Measurements from ENCODE around the gene PSMA1. TPM values are rescaled to one million over a fixed set of nuclear protein-coding genes. Genes with fewer than 3 reads are reported as not detected.

PSMA1 gene
- total RNA-seq, 4 donors from 2014 or later = 61.9 to 117 (median 83.2) TPM

- Histone ChIP-seq H3K36me3 (no peaks in the 10 kb centered on the region), H3K4me3 (no peak overlapping the region), H3K9me3 (no peaks in the 10 kb centered on the region), H3K27ac (no peak overlapping the region), H3K27me3 (no peaks in the 10 kb centered on the region), H3K4me1 (no peaks in the 10 kb centered on the region)
- DNase-seq = no peak
- TF ChIP-seq POLR2A (IDR thresholded peaks at IDR 0.05) (no peak), CTCF (IDR thresholded peaks at IDR 0.05) (no peak)
These were observed 9.1 kb upstream of the PSMA1 start for GRCh38 chr11:14529321-14529720.

GRCh38 chr11:14522801-14523200 is 2.6 kb upstream of the PSMA1 start:
- TF ChIP-seq POLR2A (IDR thresholded peaks at IDR 0.05) (no peak), CTCF (IDR thresholded peaks at IDR 0.05) (no peak)
- H3K36me3 ChIP-seq = peaks cover 0 to 4% (median 0%) of the 10 kb centered on the region in 3 donors

GRCh38 chr11:14522245-14522644 is 2.1 kb upstream of the PSMA1 start:
- Histone ChIP-seq H3K36me3 (peaks cover 0 to 9% (median 0%) of the 10 kb centered on the region in 3 donors), H3K27me3 (no peaks in the 10 kb centered on the region), H3K4me1 (peaks cover 0 to 17% (median 5%) of the 10 kb centered on the region in 4 donors), H3K9me3 (no peaks in the 10 kb centered on the region), H3K4me3 (no peak overlapping the region), H3K27ac (no peak overlapping the region)
- TF ChIP-seq POLR2A (IDR thresholded peaks at IDR 0.05) (no peak), CTCF (IDR thresholded peaks at IDR 0.05) (no peak)
- no peak for DNase-seq

More at GRCh38 chr11:14522801-14523200, 2.6 kb upstream of the PSMA1 start:
- Histone ChIP-seq H3K9me3 (no peaks in the 10 kb centered on the region), H3K27ac (no peak overlapping the region), H3K4me3 (no peak overlapping the region), H3K27me3 (no peaks in the 10 kb centered on the region), H3K4me1 (peaks cover 0 to 17% (median 5%) of the 10 kb centered on the region in 4 donors)
- no peak for DNase-seq

- Histone ChIP-seq H3K27me3 (no peaks in the 10 kb centered on the region), H3K4me1 (peaks cover 0 to 17% (median 5%) of the 10 kb centered on the region in 4 donors), H3K9me3 (no peaks in the 10 kb centered on the region), H3K36me3 (peaks cover 0 to 24% (median 0%) of the 10 kb centered on the region in 3 donors), H3K27ac (peak overlapping the region; percentile 80 to 89 (median 87)), H3K4me3 (peak overlapping the region; percentile 68 to 78 (median 74))
- no peak for DNase-seq
- TF ChIP-seq CTCF (IDR thresholded peaks at IDR 0.05) = no peak
- no peak for TF ChIP-seq POLR2A (IDR thresholded peaks at IDR 0.05)
These were observed 563 bp upstream of the PSMA1 start for GRCh38 chr11:14520747-14521151.

GRCh38 chr11:14519597-14519916 is 629 bp downstream of the PSMA1 start:
- Histone ChIP-seq H3K4me3 (peak overlapping the region; percentile 68 to 78 (median 74)), H3K27me3 (no peaks in the 10 kb centered on the region), H3K27ac (peak overlapping the region; percentile 80 to 89 (median 87)), H3K36me3 (peaks cover 0 to 36% (median 0%) of the 10 kb centered on the region in 3 donors), H3K9me3 (no peaks in the 10 kb centered on the region), H3K4me1 (peaks cover 0 to 17% (median 5%) of the 10 kb centered on the region in 4 donors)
- TF ChIP-seq POLR2A (IDR thresholded peaks at IDR 0.05) (no peak), CTCF (IDR thresholded peaks at IDR 0.05) (no peak)
- no peak for DNase-seq

- H3K4me1 ChIP-seq = peaks cover 0 to 17% (median 5%) of the 10 kb centered on the region in 4 donors
- no peak for TF ChIP-seq CTCF (IDR thresholded peaks at IDR 0.05)
- TF ChIP-seq POLR2A (IDR thresholded peaks at IDR 0.05) = no peak
- no peak for DNase-seq
- peak overlapping the region; percentile 68 to 78 (median 74) for H3K4me3 ChIP-seq
- peaks cover 0 to 44% (median 0%) of the 10 kb centered on the region in 3 donors for H3K36me3 ChIP-seq
- no peaks in the 10 kb centered on the region for H3K9me3 ChIP-seq
- peak overlapping the region in 1 of 4 donors; percentile 80 for H3K27ac ChIP-seq
- H3K27me3 ChIP-seq = no peaks in the 10 kb centered on the region
These were observed 1.4 kb downstream of the PSMA1 start for GRCh38 chr11:14518820-14519219.
